Stimulated activated CD8-positive, alpha-beta memory T cell treated with anti-CD3 and anti-CD28 coated beads, Interleukin-12 subunit alpha, Interleukin-12 subunit beta, amount 100 ng/mL, for 24 hours (primary cell): ENCODE data around the gene CASQ1.

ENCODE experiments used
- DNase-seq: peaks from one replicate; pipeline ENCODE4 v3.0.0-alpha.2; 2020; ENCODE audit errors: extremely low read depth

Gene CASQ1

GRCh38 chr1:160226623-160227022 is 36.2 kb downstream of the CASQ1 start:
- DNase-seq = no peak

- DNase-seq = no peak
These were observed 36.7 kb downstream of the CASQ1 start for GRCh38 chr1:160227034-160227433.

- no peak for DNase-seq
These were observed 37.2 kb downstream of the CASQ1 start for GRCh38 chr1:160227561-160227960.

- DNase-seq = no peak
These were observed 38.1 kb downstream of the CASQ1 start for GRCh38 chr1:160228431-160228830.

- DNase-seq = no peak
These were observed 42.5 kb downstream of the CASQ1 start for GRCh38 chr1:160232911-160233310.

- no peak for DNase-seq
These were observed 46.4 kb downstream of the CASQ1 start for GRCh38 chr1:160236806-160237205.

- no peak for DNase-seq
These were observed 47.2 kb downstream of the CASQ1 start for GRCh38 chr1:160237558-160237957.

- no peak for DNase-seq
These were observed 48.0 kb downstream of the CASQ1 start for GRCh38 chr1:160238408-160238807.

- DNase-seq = no peak
These were observed 49.4 kb downstream of the CASQ1 start for GRCh38 chr1:160239582-160240299.

GRCh38 chr1:160243767-160244166 is 53.4 kb downstream of the CASQ1 start:
- no peak for DNase-seq

- DNase-seq = no peak
These were observed 53.8 kb downstream of the CASQ1 start for GRCh38 chr1:160244209-160244608.

- no peak for DNase-seq
These were observed 55.1 kb downstream of the CASQ1 start for GRCh38 chr1:160245434-160245833.

- DNase-seq = no peak
These were observed 56.7 kb downstream of the CASQ1 start for GRCh38 chr1:160247053-160247452.

GRCh38 chr1:160251011-160251410 is 60.6 kb downstream of the CASQ1 start:
- DNase-seq = no peak
